Measurements from ENCODE around the gene FABP7. TPM values are rescaled to one million over a fixed set of nuclear protein-coding genes. Genes with fewer than 3 reads are reported as not detected.

Gene FABP7
- total and polyA plus RNA-seq, 2 donors (not counting 1 experiment from before 2014, with no cell fraction given), result not detected

GRCh38 chr6:122760330-122760729, 19.2 kb upstream of the FABP7 start:
- H3K9me3 Mint-ChIP-seq (ENCODE audit: insufficient read depth), result no peaks in the 10 kb centered on the region
- H3K4me1 ChIP-seq (ENCODE audit: control insufficient read depth in 2 of 2, insufficient read depth in 2 of 2, low read length in 2 of 2), result no peaks in the 10 kb centered on the region
- ATAC-seq (ENCODE audit: low read depth) (no peak), DNase-seq (no peak)
- no peak overlapping the region for H3K9ac ChIP-seq (ENCODE audit: low read length)
- no peaks in the 10 kb centered on the region for H4K20me1 ChIP-seq (ENCODE audit: control insufficient read depth, insufficient read depth, low read length, poor library complexity, severe bottlenecking)
- no peak overlapping the region for H2AFZ ChIP-seq (ENCODE audit: insufficient read depth, low read depth, low read length, poor library complexity, severe bottlenecking)
- no peaks in the 10 kb centered on the region for H3K9me3 ChIP-seq (ENCODE audit: control extremely low read depth in 1 of 3, control insufficient read depth in 2 of 3, insufficient read depth in 1 of 3, low read length in 2 of 3)
- H3K36me3 ChIP-seq (replicated peaks in 1 of 2; ENCODE audit: control extremely low read depth in 1 of 2, control insufficient read depth in 1 of 2, extremely low read depth in 1 of 2, insufficient read depth in 2 of 2, low read length in 1 of 2), result no peaks in the 10 kb centered on the region
- no peak overlapping the region for H3K27ac Mint-ChIP-seq
- TF ChIP-seq, protein P1, sequence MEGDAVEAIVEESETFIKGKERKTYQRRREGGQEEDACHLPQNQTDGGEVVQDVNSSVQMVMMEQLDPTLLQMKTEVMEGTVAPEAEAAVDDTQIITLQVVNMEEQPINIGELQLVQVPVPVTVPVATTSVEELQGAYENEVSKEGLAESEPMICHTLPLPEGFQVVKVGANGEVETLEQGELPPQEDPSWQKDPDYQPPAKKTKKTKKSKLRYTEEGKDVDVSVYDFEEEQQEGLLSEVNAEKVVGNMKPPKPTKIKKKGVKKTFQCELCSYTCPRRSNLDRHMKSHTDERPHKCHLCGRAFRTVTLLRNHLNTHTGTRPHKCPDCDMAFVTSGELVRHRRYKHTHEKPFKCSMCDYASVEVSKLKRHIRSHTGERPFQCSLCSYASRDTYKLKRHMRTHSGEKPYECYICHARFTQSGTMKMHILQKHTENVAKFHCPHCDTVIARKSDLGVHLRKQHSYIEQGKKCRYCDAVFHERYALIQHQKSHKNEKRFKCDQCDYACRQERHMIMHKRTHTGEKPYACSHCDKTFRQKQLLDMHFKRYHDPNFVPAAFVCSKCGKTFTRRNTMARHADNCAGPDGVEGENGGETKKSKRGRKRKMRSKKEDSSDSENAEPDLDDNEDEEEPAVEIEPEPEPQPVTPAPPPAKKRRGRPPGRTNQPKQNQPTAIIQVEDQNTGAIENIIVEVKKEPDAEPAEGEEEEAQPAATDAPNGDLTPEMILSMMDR (IDR thresholded peaks at IDR 0.05), result no peak
- no peak for TF ChIP-seq EZH2 (IDR thresholded peaks at IDR 0.05; ENCODE audit: borderline replicate concordance, insufficient read depth, low read depth, low read length, poor library complexity, severe bottlenecking)
- H3K4me3 Mint-ChIP-seq, result no peak overlapping the region
- POLR2A ChIA-PET, result no interaction called here
- H3K4me3 ChIP-seq (ENCODE audit: control extremely low read depth in 1 of 5, extremely low read depth in 1 of 5, insufficient read depth in 1 of 5, low read depth in 2 of 5, low read length in 4 of 5), result no peak overlapping the region
- H3K4me1 Mint-ChIP-seq, result peaks cover 8% of the 10 kb centered on the region
- H3K27ac ChIP-seq (ENCODE audit: low read length in 2 of 2), result no peak overlapping the region
- H3K27me3 ChIP-seq (replicated peaks in 1 of 4; ENCODE audit: control extremely low read depth in 1 of 4, control insufficient read depth in 3 of 4, insufficient read depth in 4 of 4, low read length in 3 of 4), result no peaks in the 10 kb centered on the region
- no peaks in the 10 kb centered on the region for H3K79me2 ChIP-seq (ENCODE audit: control insufficient read depth, insufficient read depth, low read length)
- H3K27me3 Mint-ChIP-seq, result no peaks in the 10 kb centered on the region
- intact Hi-C loops (cut with micrococcal nuclease), result no loop called here
- CTCF ChIA-PET, result interaction anchor here (1.9 kb wide), 1 partner anchor 79 kb away, joined by 4 read pairs; no protein-coding TSS in a partner anchor
- H3K4me2 ChIP-seq (replicated peaks; ENCODE audit: low read depth, low read length, poor library complexity, severe bottlenecking), result no peak overlapping the region

GRCh38 chr6:122766256-122766655, 13.3 kb upstream of the FABP7 start:
- Histone ChIP-seq H3K9ac (ENCODE audit: low read length) (no peak overlapping the region), H3K27ac (ENCODE audit: low read length in 2 of 2) (no peak overlapping the region), H2AFZ (ENCODE audit: insufficient read depth, low read depth, low read length, poor library complexity, severe bottlenecking) (no peak overlapping the region), H4K20me1 (ENCODE audit: control insufficient read depth, insufficient read depth, low read length, poor library complexity, severe bottlenecking) (no peaks in the 10 kb centered on the region), H3K4me3 (ENCODE audit: control extremely low read depth in 1 of 5, extremely low read depth in 1 of 5, insufficient read depth in 1 of 5, low read depth in 2 of 5, low read length in 4 of 5) (no peak overlapping the region), H3K27me3 (replicated peaks in 1 of 4; ENCODE audit: control extremely low read depth in 1 of 4, control insufficient read depth in 3 of 4, insufficient read depth in 4 of 4, low read length in 3 of 4) (no peaks in the 10 kb centered on the region), H3K4me1 (ENCODE audit: control insufficient read depth in 2 of 2, insufficient read depth in 2 of 2, low read length in 2 of 2) (no peaks in the 10 kb centered on the region), H3K9me3 (ENCODE audit: control extremely low read depth in 1 of 3, control insufficient read depth in 2 of 3, insufficient read depth in 1 of 3, low read length in 2 of 3) (no peaks in the 10 kb centered on the region), H3K4me2 (replicated peaks; ENCODE audit: low read depth, low read length, poor library complexity, severe bottlenecking) (no peak overlapping the region), H3K79me2 (ENCODE audit: control insufficient read depth, insufficient read depth, low read length) (no peaks in the 10 kb centered on the region), H3K36me3 (replicated peaks in 1 of 2; ENCODE audit: control extremely low read depth in 1 of 2, control insufficient read depth in 1 of 2, extremely low read depth in 1 of 2, insufficient read depth in 2 of 2, low read length in 1 of 2) (no peaks in the 10 kb centered on the region)
- no peak overlapping the region for H3K4me3 Mint-ChIP-seq
- H3K27ac Mint-ChIP-seq, result no peak overlapping the region
- CTCF ChIA-PET, result no interaction called here
- intact Hi-C loops (cut with micrococcal nuclease), result no loop called here
- TF ChIP-seq, protein P1 (IDR thresholded peaks at IDR 0.05), result no peak
- H3K4me1 Mint-ChIP-seq, result no peaks in the 10 kb centered on the region
- no peaks in the 10 kb centered on the region for H3K27me3 Mint-ChIP-seq
- ATAC-seq (ENCODE audit: low read depth), result no peak
- H3K9me3 Mint-ChIP-seq (ENCODE audit: insufficient read depth), result no peaks in the 10 kb centered on the region
- POLR2A ChIA-PET, result no interaction called here
- no peak for DNase-seq
